ENCODE measurements around the gene ANXA4. TPM values are rescaled to one million over a fixed set of nuclear protein-coding genes. Genes with fewer than 3 reads are reported as not detected.

ANXA4 gene
- total and polyA plus RNA-seq, 2 experiments from 2014 or later = 35.7 to 113 TPM

- TF ChIP-seq EZH2phosphoT487 (IDR thresholded peaks at IDR 0.05; ENCODE audit: insufficient read depth, low read depth) (no peak), EZH2 (IDR thresholded peaks at IDR 0.05; ENCODE audit: insufficient read depth, poor library complexity, severe bottlenecking) (no peak)
- in situ Hi-C loops (cut with MboI) = no loop called here
- 92 to 97% methylated on average over 11 of the region's 11 CpGs for WGBS, 2 experiments (ENCODE audit: low coverage in 1 of 2, low lambda C conversion rate in 2 of 2, missing lambda C conversion rate in 2 of 2)
Measured at GRCh38 chr2:69804416-69804815, 62.5 kb downstream of the ANXA4 start.

GRCh38 chr2:69805887-69806286 is 64.0 kb downstream of the ANXA4 start:
- H4K20me1 ChIP-seq (ENCODE audit: insufficient read depth) = no peaks in the 10 kb centered on the region
- no peak overlapping the region for H2AFZ ChIP-seq
- no peaks in the 10 kb centered on the region for H3K9me2 ChIP-seq (ENCODE audit: insufficient read depth)
- peaks cover 22% of the 10 kb centered on the region; the same call in 1 of the 2 replicates for H3K36me3 ChIP-seq (ENCODE audit: low read depth)
- no peak overlapping the region for H3K4me2 ChIP-seq (ENCODE audit: unreplicated experiment)
- no peak for DNase-seq
- H3K27ac ChIP-seq = no peak overlapping the region
- no peak overlapping the region for H3K9ac ChIP-seq
- no peaks in the 10 kb centered on the region for H3K4me1 ChIP-seq (ENCODE audit: insufficient read depth)
- in situ Hi-C loops (cut with MboI) = no loop called here
- H3K27me3 ChIP-seq (replicated peaks; ENCODE audit: insufficient read depth) = no peaks in the 10 kb centered on the region
- no peak for TF ChIP-seq EZH2 (IDR thresholded peaks at IDR 0.05; ENCODE audit: insufficient read depth, poor library complexity, severe bottlenecking)
- WGBS, 2 experiments (ENCODE audit: low coverage in 1 of 2, low lambda C conversion rate in 2 of 2, missing lambda C conversion rate in 2 of 2) = 27 to 30% methylated on average over 1 of the region's 1 CpG
- H3F3A ChIP-seq (ENCODE audit: insufficient read depth) = no peaks in the 10 kb centered on the region
- no peaks in the 10 kb centered on the region for H3K9me3 ChIP-seq (ENCODE audit: low read depth)
- H3K4me3 ChIP-seq = no peak overlapping the region
- no peaks in the 10 kb centered on the region for H3K79me2 ChIP-seq (ENCODE audit: insufficient read depth)

More at GRCh38 chr2:69804416-69804815, 62.5 kb downstream of the ANXA4 start:
- H2AFZ ChIP-seq = no peak overlapping the region
- H3K9ac ChIP-seq = no peak overlapping the region
- no peaks in the 10 kb centered on the region for H3K9me2 ChIP-seq (ENCODE audit: insufficient read depth)
- no peak overlapping the region for H3K4me3 ChIP-seq
- peaks cover 2% of the 10 kb centered on the region for H3K4me1 ChIP-seq (ENCODE audit: insufficient read depth)
- no peak overlapping the region for H3K4me2 ChIP-seq (ENCODE audit: unreplicated experiment)
- H3K27me3 ChIP-seq (replicated peaks; ENCODE audit: insufficient read depth) = no peaks in the 10 kb centered on the region
- DNase-seq = no peak
- H4K20me1 ChIP-seq (ENCODE audit: insufficient read depth) = no peaks in the 10 kb centered on the region
- no peak overlapping the region for H3K27ac ChIP-seq
- no peaks in the 10 kb centered on the region for H3K9me3 ChIP-seq (ENCODE audit: low read depth)
- no peaks in the 10 kb centered on the region for H3K79me2 ChIP-seq (ENCODE audit: insufficient read depth)
- H3K36me3 ChIP-seq (ENCODE audit: low read depth) = peaks cover 25% of the 10 kb centered on the region; the same call in 1 of the 2 replicates
- peaks cover 2% of the 10 kb centered on the region; the same call in 1 of the 2 replicates for H3F3A ChIP-seq (ENCODE audit: insufficient read depth)

GRCh38 chr2:69807821-69808540 is 66.0 kb downstream of the ANXA4 start:
- in situ Hi-C loops (cut with MboI) = no loop called here
- TF ChIP-seq EZH2phosphoT487 (IDR thresholded peaks at IDR 0.05; ENCODE audit: insufficient read depth, low read depth) (no peak), EZH2 (IDR thresholded peaks at IDR 0.05; ENCODE audit: insufficient read depth, poor library complexity, severe bottlenecking) (no peak)
- H3K4me1 ChIP-seq (ENCODE audit: insufficient read depth) = no peaks in the 10 kb centered on the region
- no peaks in the 10 kb centered on the region for H3K27me3 ChIP-seq (replicated peaks; ENCODE audit: insufficient read depth)
- H3K9me2 ChIP-seq (ENCODE audit: insufficient read depth) = no peaks in the 10 kb centered on the region
- no peak overlapping the region for H3K9ac ChIP-seq
- no peaks in the 10 kb centered on the region for H3F3A ChIP-seq (ENCODE audit: insufficient read depth)
- peaks cover 30% of the 10 kb centered on the region; the same call in 1 of the 2 replicates for H3K36me3 ChIP-seq (ENCODE audit: low read depth)
- no peak overlapping the region for H2AFZ ChIP-seq
- no peaks in the 10 kb centered on the region for H3K9me3 ChIP-seq (ENCODE audit: low read depth)
- no peak for DNase-seq
- H3K27ac ChIP-seq = no peak overlapping the region
- no peaks in the 10 kb centered on the region for H3K79me2 ChIP-seq (ENCODE audit: insufficient read depth)
- no peak overlapping the region for H3K4me3 ChIP-seq
- H4K20me1 ChIP-seq (ENCODE audit: insufficient read depth) = no peaks in the 10 kb centered on the region
- H3K4me2 ChIP-seq (ENCODE audit: unreplicated experiment) = no peak overlapping the region
- WGBS, 2 experiments (ENCODE audit: low coverage in 1 of 2, low lambda C conversion rate in 2 of 2, missing lambda C conversion rate in 2 of 2) = 83% methylated on average over 16 of the region's 16 CpGs

- Histone ChIP-seq H3K9me2 (ENCODE audit: insufficient read depth) (no peaks in the 10 kb centered on the region), H3K27ac (no peak overlapping the region), H3K27me3 (replicated peaks; ENCODE audit: insufficient read depth) (no peaks in the 10 kb centered on the region), H3K9me3 (ENCODE audit: low read depth) (no peaks in the 10 kb centered on the region), H4K20me1 (ENCODE audit: insufficient read depth) (no peaks in the 10 kb centered on the region), H3F3A (ENCODE audit: insufficient read depth) (no peaks in the 10 kb centered on the region), H3K4me3 (no peak overlapping the region), H3K9ac (no peak overlapping the region), H2AFZ (no peak overlapping the region), H3K79me2 (ENCODE audit: insufficient read depth) (no peaks in the 10 kb centered on the region), H3K4me2 (ENCODE audit: unreplicated experiment) (no peak overlapping the region), H3K36me3 (ENCODE audit: low read depth) (peaks cover 30% of the 10 kb centered on the region; the same call in 1 of the 2 replicates), H3K4me1 (ENCODE audit: insufficient read depth) (no peaks in the 10 kb centered on the region)
- DNase-seq = no peak
- no peak for TF ChIP-seq EZH2 (IDR thresholded peaks at IDR 0.05; ENCODE audit: insufficient read depth, poor library complexity, severe bottlenecking)
- TF ChIP-seq EZH2phosphoT487 (IDR thresholded peaks at IDR 0.05; ENCODE audit: insufficient read depth, low read depth) = no peak
- 92 to 95% methylated on average over 6 of the region's 6 CpGs for WGBS, 2 experiments (ENCODE audit: low coverage in 1 of 2, low lambda C conversion rate in 2 of 2, missing lambda C conversion rate in 2 of 2)
- in situ Hi-C loops (cut with MboI) = no loop called here
Measured at GRCh38 chr2:69810550-69810949, 68.6 kb downstream of the ANXA4 start.

Data from GM23248 (cell line).